ENCODE results near the gene TSPO2.

TSPO2 gene, protein sequence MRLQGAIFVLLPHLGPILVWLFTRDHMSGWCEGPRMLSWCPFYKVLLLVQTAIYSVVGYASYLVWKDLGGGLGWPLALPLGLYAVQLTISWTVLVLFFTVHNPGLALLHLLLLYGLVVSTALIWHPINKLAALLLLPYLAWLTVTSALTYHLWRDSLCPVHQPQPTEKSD

DNA sequence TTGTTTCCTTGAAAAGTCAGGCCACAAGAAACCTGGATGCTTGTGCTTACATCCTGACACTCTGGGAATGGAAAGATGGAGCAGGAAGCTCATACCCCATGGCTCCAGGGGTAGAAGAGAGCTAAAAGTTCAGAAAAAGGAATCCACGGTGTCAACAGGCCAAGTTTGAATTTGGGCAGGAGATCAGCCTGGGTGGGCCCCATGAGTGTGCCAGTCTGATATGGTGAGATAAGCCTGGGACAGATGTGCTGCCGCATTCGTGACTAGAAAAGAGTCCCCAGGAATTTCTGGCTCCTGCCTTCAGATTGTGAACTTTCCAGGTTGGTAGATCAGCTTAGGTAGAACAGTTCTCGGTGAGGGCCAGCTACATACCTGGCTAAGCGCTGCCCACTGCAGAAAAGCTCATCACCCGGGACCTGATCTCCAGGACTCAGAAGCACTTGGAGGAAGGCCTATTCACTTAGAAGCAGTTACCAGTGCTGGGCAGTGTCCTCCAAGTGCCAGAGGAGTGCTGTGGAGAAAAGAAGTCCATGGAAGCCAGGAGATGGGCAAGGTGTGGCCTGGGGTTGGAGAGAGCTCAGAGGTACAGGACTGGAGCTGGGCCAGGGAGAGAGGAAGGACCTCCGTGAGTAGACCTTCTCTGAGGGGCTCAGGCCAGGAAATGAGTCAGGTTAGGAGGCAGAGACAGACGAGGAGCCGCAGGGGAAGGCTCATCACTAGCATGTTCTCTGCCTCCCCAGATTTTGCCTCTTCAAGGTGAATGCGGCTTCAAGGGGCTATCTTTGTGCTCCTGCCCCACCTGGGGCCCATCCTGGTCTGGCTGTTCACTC, at the start of gene TSPO2:
TSPO2 (plus strand) TSS at position 242 of the 830 bp plus-strand sequence; CDS start at position 761, 519 bp downstream.
- no peak within 1 kb of the TSS for H3K4me2 ChIP-seq (ENCODE audit: insufficient read depth, low read length)

DNA sequence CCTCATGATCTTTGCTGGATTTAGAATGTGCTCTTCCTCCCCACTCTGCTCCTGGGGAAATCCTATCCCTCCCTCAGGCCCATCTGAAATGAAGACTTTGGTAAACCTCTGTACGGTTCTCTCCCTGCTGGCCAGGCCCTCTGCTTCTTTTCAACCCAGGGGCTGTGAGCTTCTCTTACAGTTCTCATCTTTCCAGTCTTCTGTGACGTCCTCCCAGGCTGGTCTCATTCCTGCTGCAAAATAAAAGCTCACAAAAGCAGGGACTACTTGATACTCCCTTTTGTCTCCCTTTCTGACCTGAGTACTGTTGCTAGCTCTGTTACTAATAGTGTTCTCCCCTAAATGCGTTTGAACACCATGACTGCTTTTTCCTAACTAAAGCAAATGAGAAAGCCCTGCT, 49.5 kb upstream of the TSPO2 start:
- Histone ChIP-seq H3K27me3 (ENCODE audit: insufficient read depth, low read length, poor library complexity) (peaks cover 22% of the 10 kb centered on the region), H3K4me3 (ENCODE audit: low read depth in 1 of 2, low read length in 2 of 2) (no peak overlapping the region), H3K4me2 (ENCODE audit: insufficient read depth, low read length) (no peak overlapping the region), H3K9me3 (ENCODE audit: insufficient read depth, low read length, severe bottlenecking) (no peaks in the 10 kb centered on the region), H2AFZ (ENCODE audit: low read depth, low read length) (no peak overlapping the region), H4K20me1 (ENCODE audit: insufficient read depth, low read length) (no peaks in the 10 kb centered on the region), H3K36me3 (ENCODE audit: insufficient read depth, low read length) (no peaks in the 10 kb centered on the region), H3K9ac (ENCODE audit: low read depth, low read length) (no peak overlapping the region), H3K4me1 (ENCODE audit: insufficient read depth, low read length) (no peaks in the 10 kb centered on the region), H3K79me2 (ENCODE audit: insufficient read depth, low read length) (no peaks in the 10 kb centered on the region), H3K27ac (ENCODE audit: low read length) (no peak overlapping the region)
- DNase-seq (no peak), ATAC-seq (ENCODE audit: insufficient read depth, low read depth) (no peak)
- no peak for TF ChIP-seq CTCF (IDR thresholded peaks at IDR 0.05; ENCODE audit: borderline replicate concordance, extremely low read depth, low read length, poor library complexity, severe bottlenecking)
- TF ChIP-seq EZH2 (IDR thresholded peaks at IDR 0.05; ENCODE audit: borderline replicate concordance, low read depth, low read length, severe bottlenecking): no peak

More for the DNA sequence above, at the start of gene TSPO2:
- no peak within 1 kb of the TSS for H3K4me3 ChIP-seq (ENCODE audit: low read depth in 1 of 2, low read length in 2 of 2)
- no peaks in the 10 kb centered on the region for H4K20me1 ChIP-seq (ENCODE audit: insufficient read depth, low read length)
- H2AFZ ChIP-seq (ENCODE audit: low read depth, low read length): no peak within 1 kb of the TSS
- no peaks in the 10 kb centered on the region for H3K9me3 ChIP-seq (ENCODE audit: insufficient read depth, low read length, severe bottlenecking)
- H3K27me3 ChIP-seq (ENCODE audit: insufficient read depth, low read length, poor library complexity): no peaks in the 10 kb centered on the region
- no peaks in the 10 kb centered on the region for H3K79me2 ChIP-seq (ENCODE audit: insufficient read depth, low read length)
- ATAC-seq (ENCODE audit: insufficient read depth, low read depth) (no peak), DNase-seq (no peak)
- TF ChIP-seq CTCF (IDR thresholded peaks at IDR 0.05; ENCODE audit: borderline replicate concordance, extremely low read depth, low read length, poor library complexity, severe bottlenecking) (no peak), EZH2 (IDR thresholded peaks at IDR 0.05; ENCODE audit: borderline replicate concordance, low read depth, low read length, severe bottlenecking) (no peak)
- no peak within 1 kb of the TSS for H3K9ac ChIP-seq (ENCODE audit: low read depth, low read length)
- H3K27ac ChIP-seq (ENCODE audit: low read length): no peak within 1 kb of the TSS
- H3K36me3 ChIP-seq (ENCODE audit: insufficient read depth, low read length): no peaks in the 10 kb centered on the region
- H3K4me1 ChIP-seq (ENCODE audit: insufficient read depth, low read length): no peaks in the 10 kb centered on the region

GRCh38 chr6:40996591-40997233, 45.6 kb upstream of the TSPO2 start:
- Histone ChIP-seq H3K4me3 (ENCODE audit: low read depth in 1 of 2, low read length in 2 of 2) (no peak overlapping the region), H3K9me3 (ENCODE audit: insufficient read depth, low read length, severe bottlenecking) (no peaks in the 10 kb centered on the region), H4K20me1 (ENCODE audit: insufficient read depth, low read length) (no peaks in the 10 kb centered on the region), H3K9ac (ENCODE audit: low read depth, low read length) (no peak overlapping the region), H3K27ac (ENCODE audit: low read length) (no peak overlapping the region), H3K36me3 (ENCODE audit: insufficient read depth, low read length) (no peaks in the 10 kb centered on the region), H3K4me2 (ENCODE audit: insufficient read depth, low read length) (no peak overlapping the region), H3K79me2 (ENCODE audit: insufficient read depth, low read length) (no peaks in the 10 kb centered on the region), H3K4me1 (ENCODE audit: insufficient read depth, low read length) (no peaks in the 10 kb centered on the region), H2AFZ (ENCODE audit: low read depth, low read length) (no peak overlapping the region), H3K27me3 (ENCODE audit: insufficient read depth, low read length, poor library complexity) (peaks cover 19% of the 10 kb centered on the region)
- DNase-seq (no peak), ATAC-seq (ENCODE audit: insufficient read depth, low read depth) (no peak)
- no peak for TF ChIP-seq EZH2 (IDR thresholded peaks at IDR 0.05; ENCODE audit: borderline replicate concordance, low read depth, low read length, severe bottlenecking)
- TF ChIP-seq CTCF (IDR thresholded peaks at IDR 0.05; ENCODE audit: borderline replicate concordance, extremely low read depth, low read length, poor library complexity, severe bottlenecking): no peak
